GM23338 (cell line): ENCODE data around the gene UCK1.
"Not testable (repeated sequence)": the region's sequence is repeated elsewhere in the genome, so short reads cannot be mapped to it uniquely, and the experiment has no call there.

Experiments used
- CREB1 ChIP-seq: fragments of 250-450 bp; sonication (Bioruptor Pico); IDR thresholded peaks from 2 replicates; pipeline ENCODE4 v1.5.0; 2020; ENCODE audit warnings: low read depth, mild to moderate bottlenecking, moderate library complexity
- EZH2 ChIP-seq: fragments of 200-600 bp; sonication (generic); IDR thresholded peaks from one replicate; pipeline ENCODE4 v1.8.0; 2017; ENCODE audit warnings: antibody characterized with exemption, mild to moderate bottlenecking, low read depth; ENCODE audit not compliant: unreplicated experiment
- EZH2phosphoT487 ChIP-seq: fragments of 200-600 bp; sonication (generic); IDR thresholded peaks from one replicate; pipeline ENCODE4 v1.8.1; 2018; ENCODE audit warnings: antibody characterized with exemption; ENCODE audit not compliant: unreplicated experiment
- JUNB ChIP-seq: IDR thresholded peaks from one replicate; pipeline ENCODE4 v1.6.1; 2016; ENCODE audit warnings: antibody characterized with exemption; ENCODE audit not compliant: unreplicated experiment
- NANOG ChIP-seq: IDR thresholded peaks from 2 replicates; pipeline ENCODE4 v1.6.1; 2016; ENCODE audit warnings: antibody characterized with exemption, borderline replicate concordance
- POLR2AphosphoS5 ChIP-seq: IDR thresholded peaks from 2 replicates; pipeline ENCODE4 v1.6.1; 2016; ENCODE audit warnings: antibody characterized with exemption, low read depth
- ZNF114 ChIP-seq: fragments of 250-450 bp; sonication (Bioruptor Pico); IDR thresholded peaks from 2 replicates; pipeline ENCODE4 v1.5.0; 2020; ENCODE audit warnings: mild to moderate bottlenecking, moderate library complexity
- ZNF331 ChIP-seq: fragments of 250-450 bp; sonication (Bioruptor Pico); IDR thresholded peaks from 2 replicates; pipeline ENCODE4 v1.5.0; 2020; ENCODE audit warnings: low read depth, mild to moderate bottlenecking, moderate library complexity
- TF ChIP-seq, protein P1 (sequence below), 2 experiments: fragments of 200-600 bp in 1 of 2; sonication (generic) in 1 of 2; conservative IDR thresholded peaks; 2 replicates each; pipeline versions ENCODE4 v1.5.1 to v1.6.1; 2016 to 2017; ENCODE audit warnings: antibody characterized with exemption in 2 of 2, low read depth in 2 of 2, mild to moderate bottlenecking in 2 of 2, moderate library complexity in 1 of 2
- TF ChIP-seq, protein P2 (sequence below): IDR thresholded peaks from one replicate; pipeline ENCODE4 v1.6.1; 2018; ENCODE audit warnings: antibody characterized with exemption; ENCODE audit not compliant: unreplicated experiment
- TF ChIP-seq, protein P3 (sequence below): IDR thresholded peaks from 2 replicates; pipeline ENCODE4 v1.6.1; 2016; ENCODE audit warnings: antibody characterized with exemption
- TF ChIP-seq, protein P4 (sequence below): fragments of 250-450 bp; sonication (Bioruptor Pico); IDR thresholded peaks from 2 replicates; pipeline ENCODE4 v1.5.0; 2020; ENCODE audit warnings: mild to moderate bottlenecking, moderate library complexity

DNA sequence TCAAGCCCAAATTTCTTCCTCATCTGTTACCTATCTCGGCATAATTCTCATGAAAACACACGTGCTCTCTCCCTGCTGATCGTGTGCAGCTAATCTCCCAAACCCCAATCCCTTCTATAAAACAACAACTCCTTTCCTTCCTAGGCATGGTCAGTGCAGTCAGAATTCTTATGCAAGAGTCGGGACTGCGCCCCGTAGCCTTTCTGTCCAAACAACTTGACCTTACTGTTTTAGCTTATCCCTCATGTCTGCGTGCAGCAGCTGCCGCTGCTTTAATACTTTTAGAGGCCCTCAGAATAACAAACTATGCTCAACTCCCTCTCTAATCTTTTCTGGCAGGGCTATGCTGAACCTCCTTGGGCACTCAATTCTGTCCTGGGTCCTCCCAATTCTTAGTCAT, 19.4 kb upstream of the UCK1 start:
- not testable (repeated sequence) for TF ChIP-seq EZH2phosphoT487; POLR2AphosphoS5; EZH2; JUNB; CREB1; ZNF114 (CRISPR knock-in tag); NANOG; ZNF331 (CRISPR knock-in tag)
- TF ChIP-seq, protein P1, sequence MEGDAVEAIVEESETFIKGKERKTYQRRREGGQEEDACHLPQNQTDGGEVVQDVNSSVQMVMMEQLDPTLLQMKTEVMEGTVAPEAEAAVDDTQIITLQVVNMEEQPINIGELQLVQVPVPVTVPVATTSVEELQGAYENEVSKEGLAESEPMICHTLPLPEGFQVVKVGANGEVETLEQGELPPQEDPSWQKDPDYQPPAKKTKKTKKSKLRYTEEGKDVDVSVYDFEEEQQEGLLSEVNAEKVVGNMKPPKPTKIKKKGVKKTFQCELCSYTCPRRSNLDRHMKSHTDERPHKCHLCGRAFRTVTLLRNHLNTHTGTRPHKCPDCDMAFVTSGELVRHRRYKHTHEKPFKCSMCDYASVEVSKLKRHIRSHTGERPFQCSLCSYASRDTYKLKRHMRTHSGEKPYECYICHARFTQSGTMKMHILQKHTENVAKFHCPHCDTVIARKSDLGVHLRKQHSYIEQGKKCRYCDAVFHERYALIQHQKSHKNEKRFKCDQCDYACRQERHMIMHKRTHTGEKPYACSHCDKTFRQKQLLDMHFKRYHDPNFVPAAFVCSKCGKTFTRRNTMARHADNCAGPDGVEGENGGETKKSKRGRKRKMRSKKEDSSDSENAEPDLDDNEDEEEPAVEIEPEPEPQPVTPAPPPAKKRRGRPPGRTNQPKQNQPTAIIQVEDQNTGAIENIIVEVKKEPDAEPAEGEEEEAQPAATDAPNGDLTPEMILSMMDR (conservative IDR thresholded peaks at IDR 0.05; ENCODE audit: low read depth in 2 of 2): not testable (repeated sequence)
- TF ChIP-seq, protein P2, sequence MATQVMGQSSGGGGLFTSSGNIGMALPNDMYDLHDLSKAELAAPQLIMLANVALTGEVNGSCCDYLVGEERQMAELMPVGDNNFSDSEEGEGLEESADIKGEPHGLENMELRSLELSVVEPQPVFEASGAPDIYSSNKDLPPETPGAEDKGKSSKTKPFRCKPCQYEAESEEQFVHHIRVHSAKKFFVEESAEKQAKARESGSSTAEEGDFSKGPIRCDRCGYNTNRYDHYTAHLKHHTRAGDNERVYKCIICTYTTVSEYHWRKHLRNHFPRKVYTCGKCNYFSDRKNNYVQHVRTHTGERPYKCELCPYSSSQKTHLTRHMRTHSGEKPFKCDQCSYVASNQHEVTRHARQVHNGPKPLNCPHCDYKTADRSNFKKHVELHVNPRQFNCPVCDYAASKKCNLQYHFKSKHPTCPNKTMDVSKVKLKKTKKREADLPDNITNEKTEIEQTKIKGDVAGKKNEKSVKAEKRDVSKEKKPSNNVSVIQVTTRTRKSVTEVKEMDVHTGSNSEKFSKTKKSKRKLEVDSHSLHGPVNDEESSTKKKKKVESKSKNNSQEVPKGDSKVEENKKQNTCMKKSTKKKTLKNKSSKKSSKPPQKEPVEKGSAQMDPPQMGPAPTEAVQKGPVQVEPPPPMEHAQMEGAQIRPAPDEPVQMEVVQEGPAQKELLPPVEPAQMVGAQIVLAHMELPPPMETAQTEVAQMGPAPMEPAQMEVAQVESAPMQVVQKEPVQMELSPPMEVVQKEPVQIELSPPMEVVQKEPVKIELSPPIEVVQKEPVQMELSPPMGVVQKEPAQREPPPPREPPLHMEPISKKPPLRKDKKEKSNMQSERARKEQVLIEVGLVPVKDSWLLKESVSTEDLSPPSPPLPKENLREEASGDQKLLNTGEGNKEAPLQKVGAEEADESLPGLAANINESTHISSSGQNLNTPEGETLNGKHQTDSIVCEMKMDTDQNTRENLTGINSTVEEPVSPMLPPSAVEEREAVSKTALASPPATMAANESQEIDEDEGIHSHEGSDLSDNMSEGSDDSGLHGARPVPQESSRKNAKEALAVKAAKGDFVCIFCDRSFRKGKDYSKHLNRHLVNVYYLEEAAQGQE: not testable (repeated sequence)
- TF ChIP-seq, protein P3, sequence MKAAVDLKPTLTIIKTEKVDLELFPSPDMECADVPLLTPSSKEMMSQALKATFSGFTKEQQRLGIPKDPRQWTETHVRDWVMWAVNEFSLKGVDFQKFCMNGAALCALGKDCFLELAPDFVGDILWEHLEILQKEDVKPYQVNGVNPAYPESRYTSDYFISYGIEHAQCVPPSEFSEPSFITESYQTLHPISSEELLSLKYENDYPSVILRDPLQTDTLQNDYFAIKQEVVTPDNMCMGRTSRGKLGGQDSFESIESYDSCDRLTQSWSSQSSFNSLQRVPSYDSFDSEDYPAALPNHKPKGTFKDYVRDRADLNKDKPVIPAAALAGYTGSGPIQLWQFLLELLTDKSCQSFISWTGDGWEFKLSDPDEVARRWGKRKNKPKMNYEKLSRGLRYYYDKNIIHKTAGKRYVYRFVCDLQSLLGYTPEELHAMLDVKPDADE: not testable (repeated sequence)
- TF ChIP-seq, protein P4, sequence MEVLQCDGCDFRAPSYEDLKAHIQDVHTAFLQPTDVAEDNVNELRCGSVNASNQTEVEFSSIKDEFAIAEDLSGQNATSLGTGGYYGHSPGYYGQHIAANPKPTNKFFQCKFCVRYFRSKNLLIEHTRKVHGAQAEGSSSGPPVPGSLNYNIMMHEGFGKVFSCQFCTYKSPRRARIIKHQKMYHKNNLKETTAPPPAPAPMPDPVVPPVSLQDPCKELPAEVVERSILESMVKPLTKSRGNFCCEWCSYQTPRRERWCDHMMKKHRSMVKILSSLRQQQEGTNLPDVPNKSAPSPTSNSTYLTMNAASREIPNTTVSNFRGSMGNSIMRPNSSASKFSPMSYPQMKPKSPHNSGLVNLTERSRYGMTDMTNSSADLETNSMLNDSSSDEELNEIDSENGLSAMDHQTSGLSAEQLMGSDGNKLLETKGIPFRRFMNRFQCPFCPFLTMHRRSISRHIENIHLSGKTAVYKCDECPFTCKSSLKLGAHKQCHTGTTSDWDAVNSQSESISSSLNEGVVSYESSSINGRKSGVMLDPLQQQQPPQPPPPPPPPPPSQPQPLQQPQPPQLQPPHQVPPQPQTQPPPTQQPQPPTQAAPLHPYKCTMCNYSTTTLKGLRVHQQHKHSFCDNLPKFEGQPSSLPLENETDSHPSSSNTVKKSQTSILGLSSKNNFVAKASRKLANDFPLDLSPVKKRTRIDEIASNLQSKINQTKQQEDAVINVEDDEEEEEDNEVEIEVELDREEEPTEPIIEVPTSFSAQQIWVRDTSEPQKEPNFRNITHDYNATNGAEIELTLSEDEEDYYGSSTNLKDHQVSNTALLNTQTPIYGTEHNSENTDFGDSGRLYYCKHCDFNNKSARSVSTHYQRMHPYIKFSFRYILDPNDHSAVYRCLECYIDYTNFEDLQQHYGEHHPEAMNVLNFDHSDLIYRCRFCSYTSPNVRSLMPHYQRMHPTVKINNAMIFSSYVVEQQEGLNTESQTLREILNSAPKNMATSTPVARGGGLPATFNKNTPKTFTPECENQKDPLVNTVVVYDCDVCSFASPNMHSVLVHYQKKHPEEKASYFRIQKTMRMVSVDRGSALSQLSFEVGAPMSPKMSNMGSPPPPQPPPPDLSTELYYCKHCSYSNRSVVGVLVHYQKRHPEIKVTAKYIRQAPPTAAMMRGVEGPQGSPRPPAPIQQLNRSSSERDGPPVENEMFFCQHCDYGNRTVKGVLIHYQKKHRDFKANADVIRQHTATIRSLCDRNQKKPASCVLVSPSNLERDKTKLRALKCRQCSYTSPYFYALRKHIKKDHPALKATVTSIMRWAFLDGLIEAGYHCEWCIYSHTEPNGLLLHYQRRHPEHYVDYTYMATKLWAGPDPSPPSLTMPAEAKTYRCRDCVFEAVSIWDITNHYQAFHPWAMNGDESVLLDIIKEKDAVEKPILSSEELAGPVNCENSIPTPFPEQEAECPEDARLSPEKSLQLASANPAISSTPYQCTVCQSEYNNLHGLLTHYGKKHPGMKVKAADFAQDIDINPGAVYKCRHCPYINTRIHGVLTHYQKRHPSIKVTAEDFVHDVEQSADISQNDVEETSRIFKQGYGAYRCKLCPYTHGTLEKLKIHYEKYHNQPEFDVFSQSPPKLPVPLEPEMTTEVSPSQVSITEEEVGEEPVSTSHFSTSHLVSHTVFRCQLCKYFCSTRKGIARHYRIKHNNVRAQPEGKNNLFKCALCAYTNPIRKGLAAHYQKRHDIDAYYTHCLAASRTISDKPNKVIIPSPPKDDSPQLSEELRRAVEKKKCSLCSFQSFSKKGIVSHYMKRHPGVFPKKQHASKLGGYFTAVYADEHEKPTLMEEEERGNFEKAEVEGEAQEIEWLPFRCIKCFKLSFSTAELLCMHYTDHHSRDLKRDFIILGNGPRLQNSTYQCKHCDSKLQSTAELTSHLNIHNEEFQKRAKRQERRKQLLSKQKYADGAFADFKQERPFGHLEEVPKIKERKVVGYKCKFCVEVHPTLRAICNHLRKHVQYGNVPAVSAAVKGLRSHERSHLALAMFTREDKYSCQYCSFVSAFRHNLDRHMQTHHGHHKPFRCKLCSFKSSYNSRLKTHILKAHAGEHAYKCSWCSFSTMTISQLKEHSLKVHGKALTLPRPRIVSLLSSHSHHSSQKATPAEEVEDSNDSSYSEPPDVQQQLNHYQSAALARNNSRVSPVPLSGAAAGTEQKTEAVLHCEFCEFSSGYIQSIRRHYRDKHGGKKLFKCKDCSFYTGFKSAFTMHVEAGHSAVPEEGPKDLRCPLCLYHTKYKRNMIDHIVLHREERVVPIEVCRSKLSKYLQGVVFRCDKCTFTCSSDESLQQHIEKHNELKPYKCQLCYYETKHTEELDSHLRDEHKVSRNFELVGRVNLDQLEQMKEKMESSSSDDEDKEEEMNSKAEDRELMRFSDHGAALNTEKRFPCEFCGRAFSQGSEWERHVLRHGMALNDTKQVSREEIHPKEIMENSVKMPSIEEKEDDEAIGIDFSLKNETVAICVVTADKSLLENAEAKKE (CRISPR knock-in tag): not testable (repeated sequence)
